NCI-H510A (cell line): ENCODE results near the gene HAPSTR1.
"Not testable (repeated sequence)": the region's sequence is repeated elsewhere in the genome, so short reads cannot be mapped to it uniquely, and the experiment has no call there.

Experiments
- DNase-seq: peaks from one replicate; lab custom pipeline; 2025; lab: John Stamatoyannopoulos, UW

HAPSTR1 gene, protein sequence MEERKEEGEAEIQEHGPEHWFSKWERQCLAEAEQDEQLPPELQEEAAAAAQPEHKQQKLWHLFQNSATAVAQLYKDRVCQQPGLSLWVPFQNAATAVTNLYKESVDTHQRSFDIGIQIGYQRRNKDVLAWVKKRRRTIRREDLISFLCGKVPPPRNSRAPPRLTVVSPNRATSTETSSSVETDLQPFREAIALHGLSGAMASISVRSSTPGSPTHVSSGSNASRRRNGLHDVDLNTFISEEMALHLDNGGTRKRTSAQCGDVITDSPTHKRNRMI

DNA sequence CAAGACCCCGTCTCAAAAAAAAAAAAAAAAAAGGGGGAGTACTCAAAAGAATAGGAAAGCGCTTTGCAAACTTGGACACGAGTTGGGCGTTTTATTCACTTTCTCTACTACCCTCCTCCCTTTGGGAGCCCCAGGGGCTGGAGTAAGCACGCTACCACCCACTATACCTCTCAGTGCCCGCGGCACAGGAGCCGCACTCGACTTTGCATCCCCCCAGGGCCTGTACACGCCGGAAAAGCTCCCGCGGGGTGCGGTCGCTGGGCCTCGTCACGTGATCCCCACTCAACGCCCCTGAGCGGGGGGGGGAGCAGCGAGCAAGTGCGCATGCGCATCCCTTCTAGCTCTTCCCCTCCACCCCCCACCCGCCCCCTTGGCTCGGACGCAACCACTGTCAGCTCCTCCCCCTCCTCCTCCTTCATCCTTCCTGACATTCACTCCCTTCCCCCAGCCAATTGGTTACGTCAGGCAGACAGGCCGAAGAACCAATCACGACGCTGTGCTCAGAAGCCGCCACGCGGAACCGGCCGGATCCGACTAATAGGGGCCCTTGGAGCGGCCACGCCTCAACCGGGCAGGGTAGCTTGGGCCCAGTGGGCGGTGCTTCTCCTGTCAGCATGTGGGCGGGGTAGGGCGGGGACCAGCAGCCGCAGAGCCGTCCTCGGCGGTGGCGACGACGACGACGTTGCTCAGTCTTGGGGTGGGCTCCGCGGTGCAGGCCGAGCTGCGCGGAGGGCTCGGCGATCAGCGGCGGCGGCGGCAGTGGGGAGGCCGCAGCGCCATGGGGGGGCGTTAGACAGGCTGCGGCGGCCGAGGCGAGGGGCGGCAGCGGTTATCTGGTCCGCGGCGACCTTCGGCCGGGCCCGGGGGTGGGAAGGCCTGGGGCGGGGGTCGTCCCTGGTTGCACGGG, at the start of gene HAPSTR1:
Gene HAPSTR1 (plus strand): TSS at position 685 of the 907 bp plus-strand sequence. CDS start 401 bp downstream, outside the sequence.
- peak; percentile 96 for DNase-seq

DNA sequence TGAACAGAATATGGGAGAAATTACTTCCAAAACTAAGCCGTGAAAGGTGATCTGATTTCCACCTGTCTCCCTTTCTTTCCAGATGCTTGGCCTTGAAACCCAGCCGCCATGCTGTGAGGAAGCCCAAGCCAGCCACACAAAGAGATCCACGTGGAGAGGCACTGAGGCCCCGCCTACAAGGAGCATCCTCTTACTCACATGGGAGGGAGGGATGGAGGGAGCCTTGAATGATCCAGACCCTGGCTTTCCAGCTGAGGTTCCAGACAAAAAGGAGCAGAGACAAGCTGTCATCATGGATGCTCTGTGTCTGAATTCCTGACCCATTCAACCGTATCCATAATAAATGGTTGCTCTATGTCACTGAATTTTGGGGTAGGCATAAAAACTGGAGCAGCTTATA, 48.9 kb upstream of the HAPSTR1 start:
- DNase-seq: no peak

DNA sequence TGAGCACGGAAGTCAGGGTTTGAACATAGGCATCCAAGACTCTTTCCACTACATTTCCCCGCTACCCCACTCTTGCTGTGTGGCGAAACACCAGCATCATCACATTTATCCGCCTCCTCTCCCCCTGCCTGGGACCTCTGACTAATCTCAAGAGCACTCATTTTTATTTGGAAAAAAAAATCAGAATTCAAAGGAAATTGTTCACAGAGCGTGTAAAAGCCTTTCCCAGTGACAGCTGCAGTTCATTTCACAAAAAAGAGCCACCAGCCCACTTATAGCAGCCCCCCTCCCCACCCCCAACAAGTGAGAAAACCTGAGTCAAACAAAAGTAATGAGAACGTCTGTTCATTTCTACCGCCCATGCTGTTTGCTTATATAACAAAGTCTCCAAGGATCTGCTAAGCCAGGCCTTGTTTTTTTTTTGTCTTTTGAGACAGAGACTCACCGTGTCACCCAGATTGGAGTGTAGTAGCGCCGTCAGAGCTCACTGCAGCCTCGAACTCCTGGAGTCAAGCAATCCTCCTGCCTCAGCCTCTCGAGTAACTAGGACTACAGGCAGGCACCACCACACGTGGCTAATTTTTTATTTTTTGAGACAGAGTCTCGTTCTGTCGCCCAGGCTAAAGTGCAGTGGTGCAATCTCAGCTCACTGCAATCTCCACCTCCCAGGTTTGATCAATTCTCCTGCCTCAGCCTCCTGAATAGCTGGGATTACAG, 48.3 kb upstream of the HAPSTR1 start:
- DNase-seq: no peak

DNA sequence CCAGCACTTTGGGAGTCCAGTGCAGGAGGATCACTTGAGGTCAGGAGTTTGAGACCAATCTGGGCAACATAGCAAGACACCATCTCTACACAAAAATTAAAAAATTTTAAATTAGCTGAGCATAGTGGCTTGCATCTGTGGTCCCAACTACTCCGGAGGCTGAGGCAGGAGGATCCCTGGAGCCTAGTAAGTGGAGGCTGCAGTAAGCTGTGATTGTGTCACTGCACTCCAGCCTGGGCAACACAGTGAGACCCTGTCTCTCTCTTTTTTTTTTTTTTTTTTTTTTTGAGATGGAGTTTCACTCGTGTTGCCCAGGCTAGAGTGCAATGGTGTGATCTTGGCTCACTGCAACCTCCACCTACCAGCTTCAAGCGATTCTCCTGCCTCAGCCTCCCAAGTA, 45.9 kb upstream of the HAPSTR1 start:
- not testable (repeated sequence) for DNase-seq

DNA sequence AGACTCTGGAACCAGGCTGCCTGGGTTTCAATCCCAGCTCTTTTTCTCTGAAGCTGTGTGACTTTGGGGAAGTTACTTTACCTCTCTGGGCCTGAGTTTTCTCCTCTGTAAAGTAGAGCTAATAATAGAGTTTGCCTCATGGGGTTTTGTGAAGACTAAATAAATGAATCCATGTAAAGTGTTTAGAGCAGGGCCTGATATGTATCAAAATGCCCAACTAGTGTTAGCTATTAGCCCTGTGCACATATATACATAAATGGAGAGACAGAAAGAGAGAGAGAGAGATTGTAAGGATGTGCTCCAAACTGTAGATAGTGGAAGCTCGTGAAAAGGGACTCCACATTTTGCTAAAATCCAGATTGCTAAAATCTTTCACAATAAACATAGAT, 44.8 kb upstream of the HAPSTR1 start:
- no peak for DNase-seq

DNA sequence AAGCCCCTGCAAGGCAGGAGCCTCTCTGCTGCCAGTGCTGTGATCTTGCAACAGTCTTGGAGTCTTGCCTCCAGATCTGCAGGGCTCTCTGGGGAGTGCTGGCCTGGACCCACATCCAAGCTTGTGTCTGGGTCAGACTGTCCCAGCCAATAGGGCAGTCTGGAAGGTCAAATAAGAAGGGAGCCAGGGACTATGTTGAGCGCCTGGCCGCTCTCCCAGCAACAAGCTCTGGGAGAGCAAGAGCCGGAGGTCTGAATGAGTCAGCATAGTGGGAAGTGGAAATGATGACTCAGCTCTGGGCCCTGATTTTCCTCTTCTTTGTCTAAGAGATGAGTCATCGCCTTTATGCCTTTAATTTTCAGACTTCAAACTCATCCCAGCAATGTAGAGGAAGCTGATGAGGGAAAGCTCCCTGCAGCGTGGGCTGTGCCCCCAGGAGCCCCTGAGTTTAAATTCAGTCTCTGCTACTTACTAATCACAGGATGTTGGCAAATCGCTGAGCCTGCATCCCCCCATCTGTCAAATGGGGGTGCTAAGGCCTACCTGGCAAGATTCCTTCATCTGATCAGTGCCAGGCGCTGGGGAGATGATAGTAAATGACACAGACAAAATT, 43.6 kb upstream of the HAPSTR1 start:
- DNase-seq: no peak

DNA sequence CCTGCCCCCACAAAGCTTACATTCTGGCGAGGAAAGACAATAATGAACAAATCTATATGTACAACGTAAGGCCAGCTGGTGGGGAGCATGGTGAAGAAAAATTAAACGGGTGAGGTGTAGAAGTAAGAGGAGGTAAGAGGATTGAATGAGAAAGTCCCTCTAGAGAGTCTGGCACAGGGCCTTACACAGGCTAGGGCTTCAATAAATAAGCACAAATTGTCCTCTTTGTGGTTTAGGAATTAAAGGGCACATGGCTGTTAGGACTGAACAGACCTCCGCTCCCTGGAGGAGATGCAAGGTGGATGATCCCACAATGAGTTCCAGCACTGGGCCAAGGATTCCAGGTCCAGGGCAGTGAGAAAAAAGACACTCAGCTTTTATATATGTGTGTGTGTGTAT, 43.1 kb upstream of the HAPSTR1 start:
- DNase-seq: no peak

DNA sequence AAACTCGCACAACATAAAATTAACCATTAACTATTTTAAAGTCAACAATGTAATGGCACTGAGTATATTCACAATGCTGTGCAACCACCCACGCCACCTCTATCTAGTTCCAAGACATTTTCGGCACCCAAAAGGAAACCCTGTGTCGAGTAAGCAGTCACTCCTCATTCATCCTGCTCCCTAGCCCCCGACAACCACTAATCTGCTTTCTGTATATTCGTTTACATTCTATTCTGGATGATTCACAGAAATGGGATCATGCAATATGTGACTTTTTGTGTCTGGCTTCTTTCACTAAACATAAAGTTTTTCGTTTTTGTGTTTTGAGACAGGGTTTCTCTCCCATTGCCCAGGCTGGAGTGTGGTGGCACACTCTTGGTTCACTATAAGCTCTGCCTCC, 42.2 kb upstream of the HAPSTR1 start:
- DNase-seq: no peak

DNA sequence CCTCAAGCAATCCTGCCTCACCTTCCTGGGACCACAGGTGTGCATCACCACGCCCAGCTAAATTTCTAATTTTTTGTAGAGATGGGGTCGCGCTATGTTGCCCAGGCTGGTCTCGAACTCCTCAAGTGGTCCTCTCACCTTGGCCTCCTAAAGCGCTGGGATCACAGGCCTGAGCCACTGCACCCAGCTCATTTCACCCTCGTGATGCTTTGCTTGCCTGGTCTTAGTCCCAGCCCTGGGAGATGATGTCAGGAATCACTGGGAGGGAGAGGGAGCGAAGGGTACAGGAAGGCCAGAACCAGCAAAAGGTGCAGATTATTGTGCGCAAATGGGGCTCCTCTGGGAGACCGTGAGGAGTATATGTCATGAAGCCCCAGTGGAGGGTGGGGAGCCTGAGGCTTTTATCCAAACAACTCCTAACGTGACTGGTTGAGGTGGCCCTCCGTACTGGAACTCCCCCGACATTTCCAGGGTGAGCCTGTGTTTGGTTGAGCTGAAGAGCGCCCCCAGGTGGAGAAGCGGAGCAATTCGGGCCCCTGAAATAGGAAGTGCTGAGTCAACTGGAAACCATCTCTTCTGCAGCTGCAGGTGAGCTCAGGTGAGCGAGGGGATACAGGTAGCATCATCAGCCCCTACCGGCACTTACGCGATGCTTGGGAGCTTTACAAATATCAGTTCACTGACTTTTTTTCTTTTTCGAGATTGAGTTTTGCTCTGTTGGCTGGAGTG, 41.2 kb upstream of the HAPSTR1 start:
- DNase-seq: no peak

DNA sequence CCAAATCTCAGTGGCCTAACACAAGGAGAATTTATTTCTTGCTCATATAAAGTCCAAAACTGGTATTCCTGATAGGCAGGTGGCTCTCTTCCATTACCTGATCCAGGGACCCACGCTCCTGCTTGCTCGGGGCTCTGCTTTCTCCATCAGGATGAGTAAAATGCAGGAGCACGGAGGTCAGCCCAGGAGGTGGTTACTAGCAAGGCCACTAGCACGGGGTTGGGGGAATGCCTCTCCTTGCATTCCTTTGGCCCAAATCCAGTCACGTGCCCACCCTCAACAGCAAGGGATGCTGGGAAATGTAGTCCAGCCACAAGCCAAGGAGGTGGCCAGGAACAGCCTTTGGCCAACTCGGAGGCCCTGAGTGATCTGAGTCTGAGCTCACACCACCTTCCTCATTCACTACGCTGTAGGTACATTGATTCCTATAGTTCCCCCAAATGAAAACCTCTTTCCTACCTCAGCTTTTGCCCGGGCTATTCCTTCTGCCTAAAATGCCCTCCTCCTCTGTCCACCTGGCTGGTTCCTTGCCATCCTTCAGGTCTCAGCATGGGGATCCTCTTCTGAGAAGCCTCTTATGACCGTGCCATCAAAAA, 38.3 kb upstream of the HAPSTR1 start:
- no peak for DNase-seq

DNA sequence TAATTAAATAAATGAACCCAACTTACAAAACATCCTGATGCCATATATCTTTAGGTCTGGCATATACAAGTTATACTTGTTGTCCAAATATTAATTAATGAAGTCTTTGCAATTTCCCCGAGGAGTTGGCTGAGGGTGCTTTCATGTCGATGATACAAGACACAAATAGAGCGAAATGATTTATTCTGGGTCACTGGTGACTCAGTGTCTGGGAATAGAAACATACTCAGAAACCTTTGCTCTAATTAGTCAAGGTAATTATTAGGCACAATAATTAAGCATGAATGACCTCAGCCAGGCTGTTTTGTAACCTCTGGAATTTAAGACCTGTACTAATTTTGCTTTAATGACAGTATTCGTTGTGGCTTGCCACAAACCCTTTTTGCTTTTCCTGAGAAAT, 37.0 kb upstream of the HAPSTR1 start:
- no peak for DNase-seq

DNA sequence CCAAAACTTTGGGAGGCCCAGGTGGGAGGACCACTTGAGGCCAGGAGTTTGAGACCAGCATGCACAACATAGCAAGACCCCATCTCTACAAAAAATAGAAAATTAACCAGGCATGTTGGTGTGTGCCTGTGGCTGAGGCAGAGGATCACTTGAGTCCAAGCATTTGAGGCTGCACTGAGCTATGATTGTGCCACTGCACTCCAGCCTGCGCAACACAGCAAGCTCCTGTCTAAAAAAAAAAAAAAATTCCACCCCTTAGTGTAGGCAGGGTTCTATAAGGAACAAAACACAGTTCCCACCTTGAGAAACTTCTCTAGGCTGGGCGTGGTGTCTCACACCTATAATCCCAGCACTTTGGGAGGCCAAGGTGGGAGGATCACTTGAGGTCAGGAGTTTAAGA, 36.3 kb upstream of the HAPSTR1 start:
- DNase-seq: no peak

DNA sequence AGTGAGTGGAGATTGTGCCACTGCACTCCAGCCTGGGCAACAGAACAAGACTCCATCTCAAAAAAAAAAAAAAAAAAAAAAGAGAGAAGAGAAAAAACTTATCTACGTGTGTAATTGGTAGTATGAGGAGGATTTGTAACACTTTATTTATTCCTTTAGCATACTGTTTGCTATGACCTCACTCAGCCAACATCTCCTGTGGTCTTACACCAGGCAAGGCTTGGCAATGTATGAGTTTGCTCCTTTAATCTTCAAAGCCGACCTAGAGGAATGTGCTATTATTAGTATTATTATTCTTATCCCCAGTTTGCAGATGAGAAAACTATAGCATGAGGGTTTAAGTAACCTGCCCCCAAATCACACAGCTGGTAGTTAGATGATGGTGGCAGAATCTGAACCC, 35.8 kb upstream of the HAPSTR1 start:
- DNase-seq: no peak

DNA sequence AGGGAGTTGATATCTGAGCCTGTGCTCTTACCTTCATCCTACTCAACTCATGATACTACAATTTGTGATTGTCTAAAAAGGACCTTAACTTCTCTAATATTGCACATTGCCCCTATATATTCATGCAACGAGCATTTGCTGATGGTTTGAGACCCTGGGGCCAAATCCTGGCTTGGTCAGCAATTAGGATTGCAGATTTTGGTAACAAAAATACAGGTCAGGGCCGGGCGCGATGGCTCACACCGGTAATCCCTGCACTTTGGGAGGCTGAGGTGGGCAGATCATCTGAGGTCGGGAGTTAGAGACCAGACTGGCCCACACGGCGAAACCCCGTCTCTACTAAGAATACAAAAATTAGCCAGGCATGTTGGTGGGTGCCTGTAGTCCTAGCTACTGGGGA, 35.4 kb upstream of the HAPSTR1 start:
- DNase-seq: no peak

DNA sequence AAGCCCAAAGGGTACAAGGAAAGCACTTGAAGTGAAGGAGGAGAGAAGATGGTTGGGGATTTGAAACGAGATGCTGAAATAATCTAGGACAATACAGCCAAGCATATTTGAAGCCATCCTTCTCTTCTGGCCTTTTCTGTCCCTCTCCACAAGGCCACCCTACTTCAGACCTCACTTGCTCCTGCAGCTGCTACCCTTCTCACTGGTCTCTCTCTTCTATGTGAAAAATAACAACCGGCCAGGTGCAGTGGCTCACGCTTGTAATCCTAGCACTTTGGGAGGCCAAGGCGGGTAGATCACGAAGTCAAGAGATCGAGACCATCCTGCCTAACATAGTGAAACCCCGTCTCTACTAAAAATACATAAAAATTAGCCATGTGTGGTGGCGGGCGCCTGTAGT, 33.2 kb upstream of the HAPSTR1 start:
- no peak for DNase-seq

DNA sequence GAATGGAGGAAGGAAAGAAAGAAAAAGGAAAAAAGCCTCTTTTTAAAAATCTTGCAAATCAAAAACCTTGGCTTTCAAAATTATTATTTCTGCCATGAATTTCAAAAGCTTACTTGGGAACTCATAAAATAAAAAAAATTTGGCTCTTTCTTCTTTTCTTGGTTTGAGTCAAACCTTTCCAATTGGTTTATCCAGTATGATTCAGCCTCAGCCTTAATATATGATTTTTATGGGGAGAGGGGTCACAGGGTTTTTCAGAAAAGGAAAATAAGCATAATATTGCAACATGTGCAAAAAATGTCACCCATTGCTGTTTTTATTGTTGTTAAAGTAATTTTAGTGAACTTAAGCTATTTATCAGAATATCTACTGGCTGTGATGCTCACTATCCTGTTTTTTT, 31.2 kb upstream of the HAPSTR1 start:
- DNase-seq: no peak

DNA sequence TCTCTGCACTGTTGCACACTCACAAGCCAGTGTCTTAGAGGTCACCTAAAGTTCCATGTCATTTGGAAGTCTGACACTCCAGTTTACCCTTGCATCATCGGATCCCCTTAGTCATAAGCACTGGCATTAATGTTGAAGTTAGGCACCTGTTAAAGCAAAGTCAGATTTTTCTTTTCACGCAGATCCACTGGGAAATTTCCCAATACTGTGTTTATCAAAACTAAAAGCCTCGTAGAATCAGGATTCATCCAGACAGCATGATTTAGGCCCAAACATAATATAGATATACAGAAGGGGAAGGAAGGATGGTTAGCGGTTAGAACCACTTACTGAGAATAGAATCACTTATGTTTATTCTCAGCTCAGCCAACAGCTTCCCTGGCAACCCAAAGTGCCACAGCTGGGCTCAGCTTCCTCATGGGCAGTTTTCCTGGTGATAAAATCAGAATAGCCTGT, 30.1 kb upstream of the HAPSTR1 start:
- DNase-seq: no peak

DNA sequence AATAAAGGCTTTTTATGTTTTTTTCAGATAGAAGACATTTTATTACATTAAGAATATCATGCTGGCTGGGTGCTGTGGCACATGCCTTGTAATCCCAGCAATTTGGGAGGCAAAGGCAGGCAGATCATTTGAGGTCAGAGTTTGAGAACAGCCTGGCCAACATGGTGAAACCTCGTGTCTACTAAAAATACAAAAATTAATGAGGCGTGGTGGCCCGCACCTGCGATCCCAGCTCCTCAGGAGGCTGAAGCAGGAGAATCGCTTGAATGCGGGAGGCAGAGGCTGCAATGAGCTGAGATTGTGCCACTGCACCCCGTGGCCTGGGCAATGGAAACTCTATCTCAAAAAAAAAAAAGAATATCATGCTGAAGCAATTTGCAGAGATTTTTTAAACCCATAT, 29.1 kb upstream of the HAPSTR1 start:
- DNase-seq: no peak

DNA sequence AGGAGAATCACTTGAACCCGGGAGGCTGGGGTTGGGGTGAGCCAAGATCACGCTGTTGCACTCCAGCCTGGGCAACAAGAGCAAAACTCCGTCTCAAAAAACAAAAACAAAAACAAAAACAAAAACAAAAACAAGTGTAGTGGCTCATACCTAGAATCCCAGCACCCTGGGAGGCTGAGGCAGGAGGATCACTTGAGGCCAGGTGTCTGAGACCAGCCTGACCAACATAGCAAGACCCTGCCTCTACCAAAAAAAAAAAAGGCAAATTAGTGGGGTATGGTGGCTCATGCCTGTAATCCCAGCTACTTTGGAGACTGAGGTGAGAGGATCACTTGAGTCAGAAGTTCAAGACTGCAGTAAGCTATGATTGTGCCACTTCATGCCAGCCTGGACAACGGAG, 26.4 kb upstream of the HAPSTR1 start:
- no peak for DNase-seq

DNA sequence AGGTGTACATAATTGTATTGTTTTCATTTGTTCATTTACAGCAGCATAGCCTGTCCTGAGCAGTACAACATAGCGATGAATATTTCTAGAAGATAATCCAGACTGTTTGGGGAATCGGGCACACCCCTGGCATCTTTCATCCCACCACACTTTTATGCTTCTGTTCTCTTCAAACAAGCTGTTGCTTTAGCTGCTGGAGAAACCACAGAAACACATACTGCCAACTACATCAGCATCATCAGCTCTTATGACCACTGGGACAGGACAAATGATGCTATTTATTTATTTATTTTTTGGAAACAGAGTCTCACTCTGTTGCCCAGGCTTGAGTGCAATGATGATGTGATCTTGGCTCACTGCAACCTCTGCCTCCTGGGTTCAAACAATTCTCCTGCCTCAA, 22.6 kb upstream of the HAPSTR1 start:
- DNase-seq: no peak

DNA sequence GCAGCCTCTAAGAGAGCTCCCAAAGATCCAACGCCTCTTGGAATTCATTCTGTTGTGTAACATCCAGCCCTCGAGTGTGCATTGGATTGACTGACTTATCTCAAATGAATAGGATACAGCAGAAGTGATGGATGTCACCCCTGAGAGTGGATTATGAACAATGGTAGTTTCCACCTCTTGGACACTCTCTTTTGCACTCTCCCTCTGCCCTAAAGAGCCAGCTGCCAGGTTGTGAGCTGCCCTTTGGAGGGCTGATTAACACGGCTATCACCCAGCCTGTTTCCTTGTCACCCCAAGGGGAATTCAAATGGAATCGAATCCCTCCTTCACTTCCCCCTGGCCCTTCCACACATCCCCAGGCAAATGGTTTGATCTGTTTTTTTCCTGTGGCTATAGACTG, 21.2 kb upstream of the HAPSTR1 start:
- no peak for DNase-seq
